ENCODE measurements around the gene FOXB1.

- TF ChIP-seq, protein P1, sequence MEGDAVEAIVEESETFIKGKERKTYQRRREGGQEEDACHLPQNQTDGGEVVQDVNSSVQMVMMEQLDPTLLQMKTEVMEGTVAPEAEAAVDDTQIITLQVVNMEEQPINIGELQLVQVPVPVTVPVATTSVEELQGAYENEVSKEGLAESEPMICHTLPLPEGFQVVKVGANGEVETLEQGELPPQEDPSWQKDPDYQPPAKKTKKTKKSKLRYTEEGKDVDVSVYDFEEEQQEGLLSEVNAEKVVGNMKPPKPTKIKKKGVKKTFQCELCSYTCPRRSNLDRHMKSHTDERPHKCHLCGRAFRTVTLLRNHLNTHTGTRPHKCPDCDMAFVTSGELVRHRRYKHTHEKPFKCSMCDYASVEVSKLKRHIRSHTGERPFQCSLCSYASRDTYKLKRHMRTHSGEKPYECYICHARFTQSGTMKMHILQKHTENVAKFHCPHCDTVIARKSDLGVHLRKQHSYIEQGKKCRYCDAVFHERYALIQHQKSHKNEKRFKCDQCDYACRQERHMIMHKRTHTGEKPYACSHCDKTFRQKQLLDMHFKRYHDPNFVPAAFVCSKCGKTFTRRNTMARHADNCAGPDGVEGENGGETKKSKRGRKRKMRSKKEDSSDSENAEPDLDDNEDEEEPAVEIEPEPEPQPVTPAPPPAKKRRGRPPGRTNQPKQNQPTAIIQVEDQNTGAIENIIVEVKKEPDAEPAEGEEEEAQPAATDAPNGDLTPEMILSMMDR (IDR thresholded peaks at IDR 0.05; ENCODE audit: low read depth, low read length) = no peak
- no peak for TF ChIP-seq EZH2phosphoT487 (IDR thresholded peaks at IDR 0.05; ENCODE audit: low read depth)
These were observed 2.2 kb upstream of the FOXB1 start for GRCh38 chr15:60001610-60002527.
